Hepatocyte (in vitro differentiated cells): ENCODE data around the gene HSPBAP1. TPM values are rescaled to one million over a fixed set of nuclear protein-coding genes. Genes with fewer than 3 reads are reported as not detected.

Source experiments
- polyA plus RNA-seq: library from polyadenylated mRNA; unstranded; fragments of >200 nt; fragmentation: Nextera tagmentation; extraction: Ambion mirVana; gene quantifications from 2 replicates; pipeline ENCODE4 v1.2.1, GENCODE V29; 2016
- total RNA-seq: library from RNA; depleted of rRNA; stranded (reverse); fragments of >200 nt; gene quantifications from 2 replicates; pipeline ENCODE4 v1.2.3, GENCODE V29; 2014

HSPBAP1 gene
- total and polyA plus RNA-seq, 2 experiments from 2014 or later, result 6.2 to 11.0 TPM

Other genes with a start within 250 kb of the HSPBAP1 start
- gene PARP9, start 229.5 kb downstream of the HSPBAP1 start, total RNA-seq, result 24.7 and 29.8 TPM in 2 replicates
- gene PARP9, start 229.5 kb downstream of the HSPBAP1 start, polyA plus RNA-seq, result 15.0 and 17.5 TPM in 2 replicates
- gene DTX3L, start 229.5 kb downstream of the HSPBAP1 start, total RNA-seq, result 27.2 and 27.7 TPM in 2 replicates
- 6.2 and 10.6 TPM in 2 replicates for gene DTX3L, start 229.5 kb downstream of the HSPBAP1 start, polyA plus RNA-seq
- gene PARP15, start 216.2 kb downstream of the HSPBAP1 start, total RNA-seq, result 0.32 and 0.63 TPM in 2 replicates
- gene PARP15, start 216.2 kb downstream of the HSPBAP1 start, polyA plus RNA-seq, result 0.30 and 0.58 TPM in 2 replicates
- gene PARP14, start 113.0 kb downstream of the HSPBAP1 start, total RNA-seq, result 27.7 and 33.1 TPM in 2 replicates
- gene PARP14, start 113.0 kb downstream of the HSPBAP1 start, polyA plus RNA-seq, result 8.5 TPM in 2 replicates
- gene SLC49A4, start 1.2 kb upstream of the HSPBAP1 start, total RNA-seq, result 59.2 and 61.2 TPM in 2 replicates
- 30.9 and 39.1 TPM in 2 replicates for gene SLC49A4, start 1.2 kb upstream of the HSPBAP1 start, polyA plus RNA-seq
- gene SEMA5B, start 233.9 kb upstream of the HSPBAP1 start, total RNA-seq, result 0.88 and 1.4 TPM in 2 replicates
- 1.8 and 4.2 TPM in 2 replicates for gene SEMA5B, start 233.9 kb upstream of the HSPBAP1 start, polyA plus RNA-seq